Neural progenitor cell (in vitro differentiated cells): Measurements from ENCODE around the gene ZXDC. TPM values are rescaled to one million over a fixed set of nuclear protein-coding genes. Genes with fewer than 3 reads are reported as not detected.

Experiments
- DNase-seq: peaks from one replicate; pipeline ENCODE4 v3.0.0-alpha.2; 2016; ENCODE audit warnings: low spot score
- H2AFZ ChIP-seq: fragments of 200-600 bp; sonication (generic); replicated peaks from 2 replicates; pipeline ENCODE4 v1.6.1; 2016; ENCODE audit warnings: antibody characterized with exemption
- H3F3A ChIP-seq: fragments of 200-600 bp; sonication (generic); 2 replicates; pipeline ENCODE4 v1.6.1; 2016; ENCODE audit warnings: antibody characterized with exemption, low read depth
- H3K27ac ChIP-seq: fragments of 200-600 bp; sonication (generic); 2 replicates; pipeline ENCODE4 v1.5.1; 2016; ENCODE audit warnings: mild to moderate bottlenecking
- H3K27me3 ChIP-seq: fragments of 200-600 bp; sonication (generic); 2 replicates; pipeline ENCODE4 v1.6.1; 2016; ENCODE audit warnings: mild to moderate bottlenecking, moderate library complexity
- H3K36me3 ChIP-seq: fragments of 200-600 bp; sonication (generic); 2 replicates; pipeline ENCODE4 v1.5.1; 2016
- H3K4me1 ChIP-seq: fragments of 200-600 bp; sonication (generic); 2 replicates; pipeline ENCODE4 v1.6.1; 2016; ENCODE audit warnings: mixed run types
- H3K4me2 ChIP-seq: fragments of 200-600 bp; sonication (generic); 2 replicates; pipeline ENCODE4 v1.6.1; 2016
- H3K4me3 ChIP-seq: fragments of 200-600 bp; sonication (generic); 2 replicates; pipeline ENCODE4 v1.5.1; 2016
- H3K79me2 ChIP-seq: fragments of 200-600 bp; sonication (generic); 2 replicates; pipeline ENCODE4 v1.6.1; 2016; ENCODE audit warnings: low read depth
- H3K9ac ChIP-seq: fragments of 200-600 bp; sonication (generic); 2 replicates; pipeline ENCODE4 v1.6.1; 2016
- H3K9me3 ChIP-seq: fragments of 200-600 bp; sonication (generic); 2 replicates; pipeline ENCODE4 v1.5.1; 2016; ENCODE audit warnings: low read depth
- H4K20me1 ChIP-seq: fragments of 200-600 bp; sonication (generic); 2 replicates; pipeline ENCODE4 v1.6.1; 2016; ENCODE audit warnings: low read depth
- H3K27ac Mint-ChIP-seq: 3 replicates; pipeline ENCODE4 v1.8.0; 2021; ENCODE audit warnings: mixed read lengths
- H3K27me3 Mint-ChIP-seq: 2 replicates; pipeline ENCODE4 v1.8.0; 2022; ENCODE audit warnings: low read depth, mild to moderate bottlenecking, inconsistent platforms, moderate library complexity, mixed read lengths; ENCODE audit not compliant: insufficient read depth
- H3K36me3 Mint-ChIP-seq: 3 replicates; pipeline ENCODE4 v1.8.0; 2021; ENCODE audit warnings: mixed read lengths
- H3K4me1 Mint-ChIP-seq: 3 replicates; pipeline ENCODE4 v1.8.0; 2021; ENCODE audit warnings: mixed read lengths
- H3K4me3 Mint-ChIP-seq: 3 replicates; pipeline ENCODE4 v1.8.0; 2021; ENCODE audit warnings: mild to moderate bottlenecking, moderate library complexity, mixed read lengths
- H3K9me3 Mint-ChIP-seq: 3 replicates; pipeline ENCODE4 v1.8.0; 2020; ENCODE audit warnings: mixed read lengths
- EZH2 ChIP-seq: fragments of 200-600 bp; sonication (generic); IDR thresholded peaks from 2 replicates; pipeline ENCODE4 v1.6.1; 2017; ENCODE audit warnings: antibody characterized with exemption, mild to moderate bottlenecking, moderate library complexity
- EZH2phosphoT487 ChIP-seq: fragments of 200-600 bp; sonication (generic); IDR thresholded peaks from 2 replicates; pipeline ENCODE4 v1.6.1; 2017; ENCODE audit warnings: antibody characterized with exemption
- total RNA-seq: library from RNA; depleted of rRNA; stranded (reverse); fragments of >200 nt; gene quantifications from 2 replicates; pipeline ENCODE4 v1.2.3, GENCODE V29; 2015; ENCODE audit warnings: low replicate concordance
- TF ChIP-seq, protein P1 (sequence below): fragments of 200-600 bp; sonication (generic); IDR thresholded peaks from 2 replicates; pipeline ENCODE4 v1.5.1; 2017; ENCODE audit warnings: antibody characterized with exemption, mild to moderate bottlenecking

ZXDC gene
- total RNA-seq, 1 donor from 2014 or later = 12.4 TPM

DNA sequence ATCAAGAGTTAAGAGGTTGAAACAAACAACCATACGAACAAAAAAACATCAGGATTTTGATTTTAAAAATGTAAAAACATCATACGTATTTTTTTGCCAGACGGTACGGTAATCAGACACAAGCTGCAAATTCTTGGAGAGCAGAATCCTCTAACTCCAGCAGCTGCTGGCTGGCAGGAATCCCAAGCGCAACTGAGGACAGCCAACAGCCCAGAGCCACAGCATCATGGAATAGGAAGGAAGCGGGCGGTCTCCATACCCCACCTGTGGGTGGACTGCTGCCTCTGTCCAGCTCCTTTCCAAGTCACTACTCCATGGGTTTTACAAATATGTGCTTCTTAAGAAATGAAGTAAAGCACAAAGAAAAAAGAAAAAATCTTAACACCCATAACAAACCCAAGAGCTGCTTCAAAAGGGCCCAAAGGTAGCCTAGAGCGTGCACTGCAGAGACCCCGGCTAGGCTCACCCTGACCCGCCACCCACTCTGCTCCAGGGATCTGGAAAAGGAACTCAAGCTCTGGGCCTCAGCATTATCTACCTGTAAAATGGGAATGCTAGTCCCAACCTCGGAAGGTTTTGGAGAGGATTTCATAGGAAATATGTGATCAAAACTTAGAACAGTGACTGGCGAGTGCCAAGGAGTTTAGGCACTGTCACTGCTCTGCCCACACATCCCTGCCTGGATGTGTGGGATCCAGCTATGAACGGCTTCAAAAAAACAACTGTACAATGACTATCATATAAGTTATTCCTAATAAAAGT lies 33.4 kb downstream of the ZXDC start:
- Mint-ChIP-seq H3K4me3 (no peak overlapping the region), H3K36me3 (peaks cover 4% of the 10 kb centered on the region), H3K4me1 (peaks cover 21% of the 10 kb centered on the region), H3K9me3 (no peaks in the 10 kb centered on the region), H3K27me3 (peaks cover 7% of the 10 kb centered on the region), H3K27ac (peak overlapping the region; percentile 66)
- Histone ChIP-seq H3K27me3 (no peaks in the 10 kb centered on the region), H3K27ac (no peak overlapping the region), H3K9ac (no peak overlapping the region), H3K9me3 (no peaks in the 10 kb centered on the region), H3K4me3 (no peak overlapping the region), H4K20me1 (no peaks in the 10 kb centered on the region), H2AFZ (no peak overlapping the region), H3K4me2 (no peak overlapping the region), H3K79me2 (no peaks in the 10 kb centered on the region), H3K4me1 (peaks cover 25% of the 10 kb centered on the region), H3K36me3 (no peaks in the 10 kb centered on the region), H3F3A (no peaks in the 10 kb centered on the region)
- TF ChIP-seq, protein P1, sequence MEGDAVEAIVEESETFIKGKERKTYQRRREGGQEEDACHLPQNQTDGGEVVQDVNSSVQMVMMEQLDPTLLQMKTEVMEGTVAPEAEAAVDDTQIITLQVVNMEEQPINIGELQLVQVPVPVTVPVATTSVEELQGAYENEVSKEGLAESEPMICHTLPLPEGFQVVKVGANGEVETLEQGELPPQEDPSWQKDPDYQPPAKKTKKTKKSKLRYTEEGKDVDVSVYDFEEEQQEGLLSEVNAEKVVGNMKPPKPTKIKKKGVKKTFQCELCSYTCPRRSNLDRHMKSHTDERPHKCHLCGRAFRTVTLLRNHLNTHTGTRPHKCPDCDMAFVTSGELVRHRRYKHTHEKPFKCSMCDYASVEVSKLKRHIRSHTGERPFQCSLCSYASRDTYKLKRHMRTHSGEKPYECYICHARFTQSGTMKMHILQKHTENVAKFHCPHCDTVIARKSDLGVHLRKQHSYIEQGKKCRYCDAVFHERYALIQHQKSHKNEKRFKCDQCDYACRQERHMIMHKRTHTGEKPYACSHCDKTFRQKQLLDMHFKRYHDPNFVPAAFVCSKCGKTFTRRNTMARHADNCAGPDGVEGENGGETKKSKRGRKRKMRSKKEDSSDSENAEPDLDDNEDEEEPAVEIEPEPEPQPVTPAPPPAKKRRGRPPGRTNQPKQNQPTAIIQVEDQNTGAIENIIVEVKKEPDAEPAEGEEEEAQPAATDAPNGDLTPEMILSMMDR = no peak
- no peak for TF ChIP-seq EZH2
- no peak for TF ChIP-seq EZH2phosphoT487
- no peak for DNase-seq

DNA sequence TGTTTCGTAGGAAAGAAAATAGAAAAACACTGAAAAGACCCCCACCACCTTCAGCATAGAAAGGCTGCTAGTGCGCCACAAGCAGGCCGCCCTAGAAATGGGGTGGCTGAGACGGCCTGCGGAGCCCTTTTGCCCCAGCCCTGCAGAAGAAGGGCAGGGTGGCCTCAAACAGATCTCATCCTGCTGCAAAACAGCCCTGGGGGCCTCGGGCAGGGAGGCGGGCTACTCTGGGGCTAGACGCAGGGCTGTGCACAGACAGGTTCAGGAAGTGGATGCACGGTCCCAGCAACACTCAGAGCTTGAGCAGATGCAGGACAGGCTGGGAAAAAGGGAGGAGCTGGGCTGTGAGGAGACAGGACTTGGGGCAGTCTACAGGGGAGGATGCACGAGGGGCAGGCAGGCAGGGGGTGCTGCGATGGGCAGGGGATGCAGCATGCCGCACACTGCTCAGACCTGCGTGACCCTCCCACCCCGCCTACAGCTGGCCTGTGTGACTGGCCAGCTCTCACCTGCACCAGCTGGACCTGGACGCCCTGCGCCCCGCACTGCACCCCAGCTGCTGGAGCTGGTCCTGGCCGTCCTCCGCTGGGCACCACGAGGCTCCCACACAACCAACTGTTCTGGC lies 34.3 kb downstream of the ZXDC start:
- Mint-ChIP-seq H3K4me3 (no peak overlapping the region), H3K27me3 (peaks cover 7% of the 10 kb centered on the region), H3K4me1 (peaks cover 22% of the 10 kb centered on the region), H3K27ac (peak overlapping the region; percentile 87), H3K36me3 (peaks cover 5% of the 10 kb centered on the region), H3K9me3 (no peaks in the 10 kb centered on the region)
- Histone ChIP-seq H2AFZ (no peak overlapping the region), H3K4me3 (no peak overlapping the region), H3K9ac (no peak overlapping the region), H3K27ac (no peak overlapping the region), H4K20me1 (no peaks in the 10 kb centered on the region), H3K27me3 (no peaks in the 10 kb centered on the region), H3K4me1 (peaks cover 18% of the 10 kb centered on the region), H3F3A (no peaks in the 10 kb centered on the region), H3K9me3 (no peaks in the 10 kb centered on the region), H3K36me3 (no peaks in the 10 kb centered on the region), H3K79me2 (no peaks in the 10 kb centered on the region), H3K4me2 (peak overlapping the region; percentile 31)
- no peak for DNase-seq
- TF ChIP-seq EZH2 = no peak
- no peak for TF ChIP-seq EZH2phosphoT487
- TF ChIP-seq, protein P1 = no peak

DNA sequence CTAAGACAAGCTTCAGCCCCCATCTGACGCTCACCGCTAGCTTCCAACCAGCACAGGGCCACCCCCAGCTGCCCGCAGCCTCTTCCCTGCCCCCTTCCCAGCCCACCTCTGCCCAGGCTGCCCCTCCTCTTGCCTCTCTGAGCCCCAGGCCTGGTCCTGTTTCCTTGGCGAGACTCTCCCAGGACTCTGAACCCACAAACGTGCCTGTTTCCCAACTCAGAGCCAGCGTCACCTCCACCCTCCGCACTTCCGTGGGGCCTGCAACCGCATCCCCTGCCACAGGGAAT lies 35.0 kb downstream of the ZXDC start:
- Mint-ChIP-seq H3K9me3 (no peaks in the 10 kb centered on the region), H3K36me3 (peaks cover 5% of the 10 kb centered on the region), H3K4me1 (peaks cover 26% of the 10 kb centered on the region), H3K27ac (no peak overlapping the region), H3K27me3 (peaks cover 7% of the 10 kb centered on the region), H3K4me3 (no peak overlapping the region)
- Histone ChIP-seq H3K4me1 (peaks cover 18% of the 10 kb centered on the region), H3F3A (no peaks in the 10 kb centered on the region), H3K27ac (peak overlapping the region; percentile 70), H3K36me3 (no peaks in the 10 kb centered on the region), H3K4me3 (no peak overlapping the region), H3K79me2 (no peaks in the 10 kb centered on the region), H2AFZ (no peak overlapping the region), H3K4me2 (peak overlapping the region; percentile 31), H3K27me3 (no peaks in the 10 kb centered on the region), H4K20me1 (no peaks in the 10 kb centered on the region), H3K9me3 (no peaks in the 10 kb centered on the region), H3K9ac (no peak overlapping the region)
- no peak for DNase-seq
- TF ChIP-seq EZH2phosphoT487 = no peak
- TF ChIP-seq EZH2 = no peak
- TF ChIP-seq, protein P1 = no peak
